ENCODE data around the gene CNKSR3.

Gene CNKSR3

DNA sequence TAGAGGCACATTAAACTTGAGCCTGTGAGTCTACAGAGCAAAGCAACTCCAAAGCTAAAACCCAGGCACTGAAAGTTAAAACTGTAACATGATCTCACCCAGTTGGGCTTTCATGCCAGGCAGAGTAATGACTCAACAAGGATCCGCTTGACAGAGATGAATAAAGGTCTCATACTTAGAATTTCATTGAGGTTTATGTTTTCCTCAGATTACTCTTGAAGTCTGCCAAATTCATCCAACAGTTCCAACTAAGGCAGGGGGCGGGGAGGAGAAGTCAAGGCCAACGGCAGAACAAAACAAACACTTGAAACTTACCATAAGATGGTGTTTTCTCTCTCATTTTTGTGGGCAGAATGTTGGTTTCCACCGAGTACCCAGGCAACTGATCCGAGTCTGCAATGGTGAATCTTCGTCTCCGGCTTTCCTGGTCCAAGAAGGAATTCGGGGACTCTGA, 99.8 kb downstream of the CNKSR3 start:
- FAIRE-seq, result peak; percentile 61

GRCh38 chr6:154408891-154409500, 101.5 kb downstream of the CNKSR3 start:
- no peak for FAIRE-seq

GRCh38 chr6:154407440-154407839, 103.0 kb downstream of the CNKSR3 start:
- no peak for FAIRE-seq

GRCh38 chr6:154406869-154407268, 103.6 kb downstream of the CNKSR3 start:
- no peak for FAIRE-seq

DNA sequence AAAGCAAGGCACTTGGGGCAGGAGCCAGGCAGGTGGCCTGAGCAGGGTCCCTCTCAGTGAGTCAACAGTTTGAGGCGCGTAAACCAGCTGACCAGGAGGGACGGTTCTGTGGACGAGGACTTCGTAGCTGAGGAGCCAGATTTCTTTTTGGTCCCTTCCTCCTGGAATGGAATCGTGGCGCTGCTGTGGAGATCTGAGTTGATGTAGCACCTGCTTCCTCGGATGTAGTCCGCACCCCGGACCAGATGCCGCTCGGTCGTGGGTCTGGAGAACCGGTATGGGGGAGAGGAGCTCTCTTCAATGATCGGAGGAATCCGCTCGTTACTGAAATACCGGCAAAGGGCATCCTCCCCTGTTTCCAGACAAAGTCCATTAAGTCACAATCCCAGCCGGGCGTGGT, 104.2 kb downstream of the CNKSR3 start:
- FAIRE-seq, result no peak

- FAIRE-seq, result no peak
These were observed 105.6 kb downstream of the CNKSR3 start for GRCh38 chr6:154404791-154405400.

DNA sequence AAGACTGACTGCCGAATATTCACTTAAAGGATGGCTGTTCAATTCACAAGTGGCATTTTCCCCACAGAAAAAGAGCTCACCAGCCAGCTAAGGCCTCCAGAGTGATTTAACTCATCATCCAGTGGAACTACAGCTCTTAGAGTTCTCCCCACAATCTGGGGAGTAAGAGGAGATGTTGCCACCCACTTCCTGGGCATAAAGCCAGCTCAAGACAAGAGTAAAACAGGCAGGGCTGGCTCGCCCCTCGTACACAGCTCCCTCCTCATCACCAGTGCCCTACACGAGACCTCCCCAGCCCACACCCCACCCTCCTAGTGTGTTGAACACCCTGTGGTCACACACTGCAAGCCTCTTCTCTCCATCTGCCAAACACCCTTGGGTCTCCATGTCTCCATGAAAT, 106.7 kb downstream of the CNKSR3 start:
- FAIRE-seq, result no peak

DNA sequence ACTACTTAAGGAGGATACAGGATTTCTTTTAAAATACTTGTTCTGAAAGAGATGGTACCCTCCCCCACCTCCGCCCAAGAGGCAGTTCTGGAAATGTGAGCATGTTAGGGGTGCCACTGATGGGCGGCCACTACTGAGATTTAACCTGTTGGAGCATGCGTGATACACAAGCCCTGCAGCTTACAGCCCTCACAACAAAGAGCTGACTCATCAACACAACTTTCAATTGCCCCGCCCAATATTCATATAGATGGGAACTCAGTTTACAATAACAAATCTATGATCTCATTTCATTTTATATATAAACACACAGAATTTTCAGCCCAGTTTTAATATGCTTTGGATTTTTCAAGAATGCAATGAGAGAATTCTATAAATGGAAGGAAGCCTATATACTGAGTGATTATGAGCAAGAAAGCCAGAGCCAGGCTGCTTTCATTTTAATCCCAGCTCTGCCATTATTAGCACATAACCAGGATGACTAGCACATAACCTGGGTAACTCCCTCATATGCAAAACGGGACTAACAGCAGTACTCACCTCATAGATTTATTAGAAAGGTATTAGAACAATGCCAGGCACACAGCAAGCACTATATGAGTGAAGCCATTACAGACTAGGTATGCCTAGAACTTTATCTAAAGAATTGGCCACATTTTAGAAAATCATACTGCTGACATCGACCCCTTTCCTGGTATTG, 108.3 kb downstream of the CNKSR3 start:
- FAIRE-seq, result no peak

DNA sequence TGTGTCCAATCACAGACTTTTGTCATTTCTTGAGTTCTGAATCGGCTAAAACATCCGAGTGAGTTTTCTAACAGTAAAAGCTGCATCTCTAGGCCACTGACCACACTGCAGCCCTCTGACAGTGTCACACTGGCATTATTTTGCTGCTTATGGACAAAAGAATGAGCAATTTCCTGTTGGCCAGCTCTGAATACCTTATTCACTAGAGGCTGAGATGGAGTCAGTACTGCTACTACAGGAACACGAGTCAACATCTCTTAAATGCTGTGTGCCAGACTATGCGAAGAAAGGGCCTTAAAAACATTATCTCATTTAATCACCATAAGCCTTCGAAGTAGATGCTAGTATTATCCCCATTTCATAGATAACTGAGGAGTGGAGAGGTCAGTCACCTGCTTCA, 111.4 kb downstream of the CNKSR3 start:
- FAIRE-seq, result no peak

GRCh38 chr6:154397491-154398195, 112.8 kb downstream of the CNKSR3 start:
- no peak for FAIRE-seq

DNA sequence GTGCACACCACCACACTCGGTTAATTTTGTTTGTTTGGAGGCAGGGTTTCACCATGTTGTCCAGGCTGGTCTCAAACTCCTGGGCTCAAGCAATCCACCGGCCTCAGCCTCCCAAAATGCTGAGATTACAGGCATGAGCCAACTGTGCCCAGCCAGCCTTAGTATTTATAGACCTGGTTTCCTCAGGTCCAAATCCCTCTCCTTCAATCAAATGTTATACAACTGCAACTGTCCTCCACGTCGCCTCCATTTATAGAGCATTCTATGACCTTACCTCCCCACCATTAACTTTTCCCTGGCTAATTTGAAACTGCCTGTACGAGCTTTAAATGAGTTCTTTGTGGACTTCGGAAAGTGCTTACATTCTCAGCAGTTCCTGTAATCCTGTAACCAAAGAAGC, 114.6 kb downstream of the CNKSR3 start:
- no peak for FAIRE-seq

DNA sequence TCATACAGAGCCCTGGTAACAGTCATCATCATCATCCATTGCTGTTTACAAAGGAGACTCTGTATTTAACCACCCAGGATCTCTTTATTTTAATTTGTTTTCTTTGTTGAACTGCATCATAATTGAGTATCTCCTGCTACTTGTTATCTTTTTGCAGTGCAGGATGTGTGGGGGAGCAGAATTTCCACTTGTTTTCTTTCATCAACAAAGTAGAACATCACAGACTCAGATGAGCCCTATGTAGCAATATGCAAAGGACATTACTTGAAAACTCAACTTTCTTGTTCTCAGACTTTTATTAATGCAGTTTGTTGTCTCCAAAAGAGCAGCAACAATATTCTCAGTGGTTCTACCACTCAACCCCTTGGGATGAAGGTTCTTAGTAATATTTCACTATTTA, 115.2 kb downstream of the CNKSR3 start:
- no peak for FAIRE-seq

- FAIRE-seq, result no peak
These were observed 115.9 kb downstream of the CNKSR3 start for GRCh38 chr6:154394571-154394970.

DNA sequence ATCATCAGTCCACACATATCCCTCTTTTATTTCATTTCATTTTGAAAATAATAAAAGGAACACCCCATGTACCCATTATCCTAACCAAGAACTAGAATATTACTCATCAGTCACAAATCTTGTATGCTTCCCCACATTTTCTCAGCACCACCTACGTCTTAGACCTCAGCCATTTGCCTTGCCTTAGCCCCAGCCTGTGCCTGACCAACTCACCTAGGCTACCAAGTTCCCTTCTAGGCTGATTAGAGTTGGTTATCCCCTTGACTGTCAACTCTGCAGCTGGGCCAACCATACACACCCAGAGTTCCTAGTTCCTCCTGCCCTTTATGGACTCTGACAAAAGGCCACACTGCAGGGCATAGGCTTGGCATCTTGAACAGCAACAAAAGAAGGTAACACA, 120.5 kb downstream of the CNKSR3 start:
- FAIRE-seq, result no peak

- no peak for FAIRE-seq
These were observed 121.7 kb downstream of the CNKSR3 start for GRCh38 chr6:154388803-154389202.

- peak; percentile 12 for FAIRE-seq
These were observed 123.4 kb downstream of the CNKSR3 start for GRCh38 chr6:154386848-154387717.

- FAIRE-seq, result no peak
These were observed 126.3 kb downstream of the CNKSR3 start for GRCh38 chr6:154384191-154384590.

GRCh38 chr6:154383273-154383672, 127.2 kb downstream of the CNKSR3 start:
- FAIRE-seq, result no peak

- no peak for FAIRE-seq
These were observed 127.7 kb downstream of the CNKSR3 start for GRCh38 chr6:154382740-154383139.

DNA sequence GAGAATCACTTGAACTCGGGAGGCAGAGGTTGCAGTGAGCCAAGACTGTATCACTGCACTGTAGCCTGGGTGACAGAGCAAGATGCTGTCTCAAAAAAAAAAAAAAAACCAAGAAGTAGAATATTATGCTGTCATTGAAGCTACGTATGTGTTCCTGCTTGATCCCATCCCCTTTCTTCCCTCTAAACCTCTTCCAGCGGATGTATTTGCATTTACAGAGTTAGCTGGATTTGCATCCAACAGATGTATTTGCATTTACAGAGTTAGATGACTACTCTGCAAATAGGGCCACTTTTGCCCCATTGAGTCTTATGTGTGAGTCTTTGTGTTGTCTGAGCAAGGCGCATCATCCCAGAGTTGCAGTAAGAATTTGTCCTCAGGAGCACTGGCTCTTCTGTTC, 128.9 kb downstream of the CNKSR3 start:
- no peak for FAIRE-seq

GRCh38 chr6:154380741-154381140, 129.7 kb downstream of the CNKSR3 start:
- no peak for FAIRE-seq

DNA sequence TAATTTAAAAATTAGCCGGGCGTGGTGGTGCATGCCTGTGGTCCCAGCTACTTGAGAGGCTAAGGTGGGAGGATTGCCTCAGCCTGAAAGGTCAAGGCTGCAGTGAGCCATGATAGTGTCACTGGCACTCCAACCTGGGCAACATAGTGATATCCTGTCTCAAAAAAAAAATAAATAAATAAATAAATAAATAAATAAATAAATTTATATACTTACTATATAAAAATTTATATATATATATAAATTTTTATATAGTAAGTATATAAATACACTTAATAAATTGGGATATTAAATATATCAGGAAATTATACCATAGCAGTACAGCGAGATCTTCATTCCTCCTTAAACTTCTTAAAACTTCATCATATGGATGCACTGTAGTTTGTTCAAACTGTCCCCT, 130.9 kb downstream of the CNKSR3 start:
- FAIRE-seq, result no peak

GRCh38 chr6:154378518-154378917, 132.0 kb downstream of the CNKSR3 start:
- FAIRE-seq, result no peak
